ENCODE data around the gene NEURL4.

NEURL4 gene

DNA sequence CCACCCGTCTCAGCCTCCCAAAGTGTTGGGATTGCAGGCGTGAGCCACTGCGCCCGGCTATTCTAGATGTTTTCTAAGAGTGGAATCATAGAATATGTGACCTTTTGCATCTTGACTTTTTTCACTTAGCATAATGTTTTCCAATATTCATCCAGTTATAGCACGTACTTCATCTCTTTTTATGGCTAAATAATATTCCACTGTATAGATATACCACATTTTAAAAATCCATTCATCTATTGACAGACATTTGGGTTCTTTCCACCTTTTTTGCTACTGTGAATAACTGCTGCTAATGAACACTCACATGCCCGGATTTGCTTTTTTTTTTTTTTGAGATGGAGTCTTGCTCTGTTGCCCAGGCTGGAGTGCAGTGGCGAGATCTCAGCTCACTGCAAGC is 25.0 kb downstream of the NEURL4 start:
- no peak for DNase-seq (ENCODE audit: low spot score)

DNA sequence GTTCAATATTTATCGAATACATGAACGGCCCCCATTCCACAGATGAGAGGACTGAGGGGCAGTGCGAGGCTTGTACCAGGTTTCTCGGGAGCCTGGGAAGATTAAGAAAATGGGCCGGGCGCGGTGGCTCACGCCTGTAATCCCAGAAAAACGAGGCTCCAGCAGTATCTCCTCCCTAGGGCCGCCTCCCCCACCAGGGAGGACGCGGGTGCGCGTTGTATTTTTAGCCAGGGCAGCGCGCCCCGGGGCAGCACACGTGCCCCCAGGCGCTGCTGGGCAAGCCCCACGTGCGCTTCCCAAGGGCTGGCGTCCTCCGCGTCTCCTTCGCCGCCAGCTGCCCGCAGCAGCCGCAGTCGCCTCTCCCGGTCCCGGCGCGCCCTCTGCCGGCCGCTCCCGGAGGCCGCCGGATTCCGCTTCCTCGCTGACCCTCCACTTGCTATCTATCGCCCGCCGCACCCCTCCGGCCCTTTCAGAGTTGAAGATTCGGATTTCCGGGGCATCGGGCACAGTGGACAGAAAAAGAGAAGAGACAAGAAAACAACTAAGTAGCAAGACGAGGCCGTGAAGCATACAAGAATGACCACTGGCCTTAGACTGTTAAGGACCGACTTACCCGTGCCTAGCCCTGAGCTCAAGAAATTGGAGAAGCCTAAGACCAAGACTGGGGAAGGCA is 32.8 kb downstream of the NEURL4 start:
- DNase-seq (ENCODE audit: low spot score), result peak; percentile 93

DNA sequence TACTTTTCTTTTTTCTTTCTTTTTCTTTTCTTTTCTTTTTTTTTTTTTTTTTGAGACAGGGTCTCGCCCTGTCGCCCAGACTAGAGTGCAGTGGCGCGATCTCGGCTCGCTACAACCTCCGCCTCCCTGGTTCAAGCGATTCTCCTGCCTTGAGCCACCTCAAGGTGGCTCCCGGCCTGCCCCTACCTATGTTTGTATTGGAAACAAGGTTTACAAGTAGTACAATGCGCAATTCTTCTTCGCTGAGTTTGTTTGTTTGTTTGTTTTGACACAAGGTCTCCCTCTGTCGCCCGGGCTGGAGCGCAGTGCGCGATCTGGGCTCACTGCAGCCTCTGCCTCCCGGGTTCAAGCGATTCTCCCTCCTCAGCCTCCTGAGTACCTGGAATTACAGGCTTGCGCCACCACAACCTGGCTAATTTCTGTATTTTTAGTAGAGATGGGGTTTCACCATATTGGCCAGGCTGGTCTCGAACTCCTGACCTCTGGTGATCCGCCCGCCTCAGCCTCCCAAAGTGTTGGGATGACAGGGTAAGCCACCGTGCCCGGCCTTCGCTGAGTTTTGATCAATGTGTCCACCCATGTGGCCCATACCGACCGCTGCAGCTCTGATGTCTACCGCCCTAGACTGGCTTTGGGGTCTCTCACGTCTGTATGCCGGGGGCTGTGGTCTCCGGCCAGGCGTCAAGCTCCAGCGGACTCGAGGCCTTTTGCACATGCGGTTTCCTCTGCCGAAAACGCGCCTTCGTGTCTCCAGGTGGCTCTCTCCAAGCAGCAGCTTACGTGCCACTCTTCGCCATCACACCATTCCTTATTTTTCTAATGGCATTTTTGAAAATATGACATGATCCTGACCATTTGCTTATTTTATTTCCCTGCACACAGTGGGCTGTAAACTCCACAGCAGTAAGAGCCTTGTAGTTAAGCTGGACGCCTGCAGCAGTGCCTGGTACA is 33.6 kb downstream of the NEURL4 start:
- no peak for DNase-seq (ENCODE audit: low spot score)

DNA sequence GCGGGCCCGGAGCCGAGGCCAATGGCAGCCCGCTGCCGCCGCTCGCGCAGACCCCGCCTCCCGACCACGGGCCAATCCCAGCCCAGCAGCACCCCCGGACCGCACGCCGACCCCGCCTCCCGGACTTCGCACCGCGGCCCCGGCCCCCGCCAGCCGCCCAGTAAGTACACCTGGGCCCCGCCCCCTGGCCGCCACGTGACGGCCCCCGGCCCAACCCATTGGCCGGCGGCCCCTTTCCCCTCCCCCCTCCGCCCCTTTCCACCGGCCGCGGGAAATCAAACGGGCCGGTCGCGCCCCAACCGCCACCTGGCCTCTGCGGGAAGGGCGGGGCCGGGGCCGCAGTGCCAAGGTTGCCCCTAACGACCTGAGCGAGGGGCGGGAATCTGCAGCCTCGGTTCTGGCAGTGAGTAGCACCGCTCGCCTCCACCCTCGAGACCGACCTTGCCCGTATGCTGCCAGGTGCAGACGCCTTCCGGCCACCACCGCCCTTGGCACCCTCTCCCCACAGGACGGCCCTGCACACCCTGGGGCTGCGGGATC is 34.5 kb downstream of the NEURL4 start, which contains the start of gene YBX2:
YBX2 (minus strand) TSS at position 26 of the 540 bp plus-strand sequence. CDS start 139 bp downstream, outside the sequence.
- DNase-seq (ENCODE audit: low spot score), result peak; percentile 78

DNA sequence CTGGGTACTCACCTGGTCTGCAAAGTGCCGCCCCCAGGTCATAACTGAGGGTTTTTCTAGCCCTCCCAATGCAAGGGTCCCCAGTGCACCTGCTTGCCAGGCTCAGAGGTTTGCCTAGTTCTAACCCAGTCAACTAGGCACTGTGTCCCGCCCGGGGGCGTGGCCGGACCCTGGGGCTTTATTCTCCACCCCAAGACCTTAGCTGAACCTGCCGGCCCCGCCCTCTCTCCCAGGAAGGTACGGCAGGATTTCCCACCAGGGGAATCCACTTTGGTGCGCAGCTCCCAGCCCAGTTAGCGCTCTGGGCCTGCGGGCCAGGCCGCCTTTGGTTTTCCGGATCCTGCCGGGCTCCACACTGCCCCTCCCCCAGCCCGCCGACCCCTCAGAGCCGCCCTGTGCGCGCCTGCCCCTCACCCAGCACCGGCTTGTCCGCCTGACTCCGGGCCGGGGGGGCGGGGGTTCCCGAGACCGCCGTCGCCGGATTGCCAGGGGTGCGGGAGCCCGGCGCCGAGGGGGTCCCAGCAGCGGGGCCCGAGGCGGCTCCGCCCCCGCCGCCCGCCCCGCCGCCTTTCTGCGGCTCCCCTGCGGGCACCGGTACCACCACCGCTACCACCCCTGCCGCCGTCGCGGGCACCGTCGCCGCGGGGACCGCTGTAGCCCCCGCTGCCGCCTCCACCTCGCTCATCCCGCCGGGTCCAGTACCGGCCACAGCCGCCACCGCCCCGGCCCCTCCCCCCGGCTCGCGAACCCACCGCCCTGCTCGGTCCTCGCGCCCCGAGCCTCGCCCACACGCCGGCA is 35.1 kb downstream of the NEURL4 start:
- DNase-seq (ENCODE audit: low spot score), result no peak

DNA sequence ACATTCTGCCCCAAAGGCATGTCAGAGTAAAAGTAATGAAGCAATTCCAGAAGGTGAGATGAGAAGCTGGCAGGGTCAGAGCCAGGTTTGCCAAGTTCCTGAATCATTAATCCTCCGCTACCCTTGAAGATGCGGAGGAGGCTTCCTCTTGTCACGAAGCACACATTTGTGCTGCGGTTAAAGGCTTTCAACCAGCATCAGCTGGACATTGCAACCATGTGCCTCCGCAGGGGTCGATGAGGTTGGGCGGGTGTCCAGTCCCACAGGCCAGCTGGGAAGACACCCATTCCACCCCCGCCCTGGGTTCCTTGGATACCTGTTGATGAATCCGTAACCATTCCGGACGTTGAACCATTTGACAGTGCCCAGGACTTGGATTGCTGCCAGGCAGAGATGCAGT is 36.0 kb downstream of the NEURL4 start:
- DNase-seq (ENCODE audit: low spot score), result peak; percentile 6

DNA sequence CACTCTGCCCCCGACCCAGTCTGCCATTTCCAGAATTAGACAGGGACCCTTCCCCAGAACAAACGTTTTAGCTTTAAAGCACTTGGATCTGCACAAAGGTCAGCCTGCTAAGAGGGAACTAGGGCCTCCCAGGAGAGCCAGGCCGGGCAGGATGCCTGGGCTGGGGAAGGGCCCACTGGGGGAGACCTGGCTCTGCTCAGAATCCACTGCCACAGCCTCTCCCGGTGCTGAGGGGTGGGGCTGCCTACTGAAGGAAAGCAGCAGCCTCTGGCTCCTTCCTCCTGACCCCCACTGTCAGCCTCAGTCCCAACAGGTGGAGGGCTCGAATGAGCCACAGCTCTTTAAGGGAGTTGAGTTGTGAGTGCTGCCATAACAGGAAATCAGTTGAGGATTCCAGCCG is 36.4 kb downstream of the NEURL4 start:
- peak; percentile 14 for DNase-seq (ENCODE audit: low spot score)

DNA sequence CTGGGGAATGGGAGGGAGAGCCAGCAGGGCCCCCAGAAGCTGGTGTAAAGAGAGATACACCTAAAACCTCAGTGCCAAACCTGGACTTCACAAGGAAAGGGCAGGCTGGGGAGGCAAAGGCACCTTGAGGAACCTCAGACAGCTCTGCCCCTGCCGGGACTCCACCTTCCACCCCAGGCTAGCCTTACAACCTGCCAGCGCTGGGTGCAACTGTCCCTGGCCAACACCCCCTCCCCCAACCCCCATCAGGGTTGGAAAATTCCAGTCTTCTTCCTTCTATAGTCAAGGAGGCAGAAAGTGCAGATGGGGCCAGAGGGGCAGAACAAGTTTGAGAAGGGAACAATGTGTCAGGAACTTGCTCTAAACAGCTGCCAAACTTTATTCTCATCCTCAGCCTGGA is 36.9 kb downstream of the NEURL4 start:
- no peak for DNase-seq (ENCODE audit: low spot score)

DNA sequence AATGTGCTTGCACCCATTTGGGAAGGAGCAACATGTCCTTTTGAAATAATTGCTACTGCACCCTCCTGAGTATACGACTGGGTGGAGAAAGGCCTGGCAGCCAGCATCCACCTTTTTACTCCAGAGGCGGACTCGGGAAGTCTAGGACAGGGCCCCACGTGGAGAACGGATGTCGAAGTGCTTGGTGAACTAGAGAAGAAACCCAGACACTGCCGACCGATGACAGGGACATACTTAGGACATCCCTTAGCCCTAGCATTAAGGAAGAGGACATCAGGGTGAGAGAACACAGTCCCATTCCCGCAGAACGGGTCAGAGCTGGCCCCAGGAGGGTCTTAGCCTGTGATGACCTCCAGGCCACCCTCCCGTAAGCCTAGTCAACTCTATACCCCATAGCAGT is 38.5 kb downstream of the NEURL4 start:
- no peak for DNase-seq (ENCODE audit: low spot score)

DNA sequence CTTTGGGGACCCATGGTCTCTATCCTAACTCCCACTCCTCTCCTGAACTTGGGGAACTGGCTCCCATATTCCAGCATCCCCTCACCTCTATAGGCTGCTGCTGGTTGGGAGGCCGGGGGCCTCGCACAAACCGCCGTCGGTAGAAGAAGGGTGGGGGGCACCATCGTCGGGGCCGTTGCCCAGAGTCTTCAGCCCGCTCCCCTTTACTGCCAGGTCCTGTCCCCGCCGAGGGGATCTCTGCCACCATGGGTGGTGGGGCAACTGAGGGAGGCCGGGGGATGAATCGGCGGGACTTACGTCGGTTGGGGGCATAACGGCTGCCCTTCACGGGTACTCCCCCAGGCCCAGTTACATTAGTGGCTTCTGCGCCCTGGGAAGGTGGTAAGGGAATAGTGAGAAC is 39.0 kb downstream of the NEURL4 start:
- no peak for DNase-seq (ENCODE audit: low spot score)

DNA sequence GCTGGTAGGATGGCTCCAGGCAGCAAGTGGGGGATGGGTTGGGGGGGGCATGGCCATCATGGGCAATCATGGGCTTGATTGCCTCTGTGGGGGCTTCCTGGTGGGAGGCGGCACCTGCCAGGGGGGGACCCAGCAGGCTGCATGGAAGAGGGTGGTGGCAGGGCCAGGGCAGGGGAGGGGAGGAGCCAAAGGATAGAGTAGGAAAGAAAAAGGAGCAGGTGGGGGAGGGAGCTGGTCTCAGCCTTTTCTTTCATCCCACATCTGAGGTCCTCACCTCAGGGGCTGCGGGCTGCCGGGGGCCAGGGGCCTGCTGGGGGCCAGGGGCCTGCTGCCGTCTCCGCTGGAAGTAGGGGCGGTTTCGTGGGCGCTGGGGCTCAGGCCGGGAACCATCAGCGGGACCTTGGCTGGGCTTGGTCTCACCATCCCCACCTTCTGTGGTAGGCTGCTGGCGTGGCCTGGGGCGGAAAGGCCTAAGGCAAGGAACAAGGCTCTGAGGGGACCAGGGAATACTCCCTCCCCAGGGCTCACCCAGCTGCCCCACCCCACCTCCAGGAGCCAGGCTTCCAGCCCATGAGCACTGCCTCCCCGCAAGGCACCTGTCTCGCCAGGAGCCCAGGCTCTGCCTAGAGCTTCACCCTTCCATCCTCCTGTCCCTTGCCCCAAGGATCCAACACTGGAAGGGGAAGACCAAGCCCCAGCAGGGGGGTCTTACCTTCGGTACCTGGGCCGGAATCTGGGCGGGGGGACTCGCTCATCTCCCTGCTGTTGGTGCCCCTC is 39.7 kb downstream of the NEURL4 start:
- DNase-seq (ENCODE audit: low spot score), result no peak

DNA sequence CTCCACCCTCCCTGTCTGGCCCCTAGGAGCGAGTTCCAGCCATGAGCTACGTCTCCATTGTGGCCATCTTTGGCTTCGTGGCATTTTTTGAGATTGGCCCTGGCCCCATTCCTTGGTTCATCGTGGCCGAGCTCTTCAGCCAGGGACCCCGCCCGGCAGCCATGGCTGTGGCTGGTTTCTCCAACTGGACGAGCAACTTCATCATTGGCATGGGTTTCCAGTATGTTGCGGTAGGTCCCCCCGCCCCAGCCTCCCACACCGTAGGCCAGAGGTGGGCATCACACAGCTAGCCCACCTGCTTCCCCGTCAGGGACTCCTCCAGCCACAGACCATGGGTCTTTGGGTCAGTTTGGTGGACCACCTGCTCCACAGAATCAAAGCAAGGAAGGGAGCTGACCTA is 43.5 kb downstream of the NEURL4 start:
- peak; percentile 4 for DNase-seq (ENCODE audit: low spot score)

DNA sequence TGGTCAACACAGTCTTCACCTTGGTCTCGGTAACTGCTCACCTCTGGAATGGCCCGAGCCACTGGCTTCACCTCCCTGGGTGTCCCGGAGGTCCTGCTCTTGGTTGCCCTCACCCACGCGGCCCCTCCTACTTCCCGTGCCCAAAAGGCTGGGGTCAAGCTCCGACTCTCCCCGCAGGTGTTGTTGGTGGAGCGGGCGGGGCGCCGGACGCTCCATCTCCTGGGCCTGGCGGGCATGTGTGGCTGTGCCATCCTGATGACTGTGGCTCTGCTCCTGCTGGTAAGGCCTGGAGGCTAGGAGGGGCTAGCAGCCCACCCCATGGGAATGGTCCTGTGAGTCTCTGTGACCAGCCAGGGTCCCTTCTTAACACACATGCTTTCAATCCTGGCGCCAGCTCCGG is 44.2 kb downstream of the NEURL4 start:
- no peak for DNase-seq (ENCODE audit: low spot score)

DNA sequence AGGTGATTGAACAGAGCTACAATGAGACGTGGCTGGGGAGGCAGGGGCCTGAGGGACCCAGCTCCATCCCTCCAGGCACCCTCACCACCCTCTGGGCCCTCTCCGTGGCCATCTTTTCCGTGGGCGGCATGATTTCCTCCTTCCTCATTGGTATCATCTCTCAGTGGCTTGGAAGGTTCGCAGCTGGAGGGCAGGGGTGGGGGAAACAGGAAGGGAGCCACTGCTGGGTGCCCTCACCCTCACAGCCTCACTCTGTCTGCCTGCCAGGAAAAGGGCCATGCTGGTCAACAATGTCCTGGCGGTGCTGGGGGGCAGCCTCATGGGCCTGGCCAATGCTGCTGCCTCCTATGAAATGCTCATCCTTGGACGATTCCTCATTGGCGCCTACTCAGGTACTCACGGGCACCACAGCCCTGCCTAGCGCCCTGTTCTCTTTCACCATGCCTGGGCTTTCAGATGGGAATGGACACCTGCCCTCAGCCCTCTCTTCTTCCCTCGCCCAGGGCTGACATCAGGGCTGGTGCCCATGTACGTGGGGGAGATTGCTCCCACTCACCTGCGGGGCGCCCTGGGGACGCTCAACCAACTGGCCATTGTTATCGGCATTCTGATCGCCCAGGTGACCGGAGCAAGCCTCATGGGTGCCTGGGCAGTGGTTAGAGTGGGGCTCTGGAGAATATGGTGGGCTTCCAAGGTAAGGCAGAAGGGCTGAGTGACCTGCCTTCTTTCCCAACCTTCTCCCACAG is 45.5 kb downstream of the NEURL4 start:
- no peak for DNase-seq (ENCODE audit: low spot score)

DNA sequence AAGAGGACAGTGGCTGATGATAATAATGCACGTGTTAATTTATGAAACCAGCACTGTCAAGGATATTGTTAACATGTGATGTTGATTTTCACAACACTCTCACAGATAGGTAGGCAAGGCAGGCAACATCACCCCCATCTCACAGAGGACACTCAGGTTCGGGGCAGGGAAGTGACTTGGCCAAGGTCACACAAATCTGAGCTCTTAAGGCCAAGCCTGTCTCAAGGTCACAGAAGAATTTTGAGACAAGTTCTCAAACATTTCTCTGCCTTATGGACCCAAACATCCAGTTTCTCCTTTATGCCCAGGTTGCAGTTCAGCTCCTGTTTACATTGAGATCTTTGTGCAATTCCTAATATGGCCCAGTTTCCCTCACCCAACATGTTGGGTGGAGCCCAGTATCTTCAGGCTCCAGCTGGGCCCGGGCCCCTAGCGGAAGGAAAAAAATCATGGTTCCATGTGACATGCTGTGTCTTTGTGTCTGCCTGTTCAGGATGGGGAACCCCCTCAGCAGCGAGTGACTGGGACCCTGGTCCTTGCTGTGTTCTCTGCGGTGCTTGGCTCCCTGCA is 46.3 kb downstream of the NEURL4 start:
- no peak for DNase-seq (ENCODE audit: low spot score)

DNA sequence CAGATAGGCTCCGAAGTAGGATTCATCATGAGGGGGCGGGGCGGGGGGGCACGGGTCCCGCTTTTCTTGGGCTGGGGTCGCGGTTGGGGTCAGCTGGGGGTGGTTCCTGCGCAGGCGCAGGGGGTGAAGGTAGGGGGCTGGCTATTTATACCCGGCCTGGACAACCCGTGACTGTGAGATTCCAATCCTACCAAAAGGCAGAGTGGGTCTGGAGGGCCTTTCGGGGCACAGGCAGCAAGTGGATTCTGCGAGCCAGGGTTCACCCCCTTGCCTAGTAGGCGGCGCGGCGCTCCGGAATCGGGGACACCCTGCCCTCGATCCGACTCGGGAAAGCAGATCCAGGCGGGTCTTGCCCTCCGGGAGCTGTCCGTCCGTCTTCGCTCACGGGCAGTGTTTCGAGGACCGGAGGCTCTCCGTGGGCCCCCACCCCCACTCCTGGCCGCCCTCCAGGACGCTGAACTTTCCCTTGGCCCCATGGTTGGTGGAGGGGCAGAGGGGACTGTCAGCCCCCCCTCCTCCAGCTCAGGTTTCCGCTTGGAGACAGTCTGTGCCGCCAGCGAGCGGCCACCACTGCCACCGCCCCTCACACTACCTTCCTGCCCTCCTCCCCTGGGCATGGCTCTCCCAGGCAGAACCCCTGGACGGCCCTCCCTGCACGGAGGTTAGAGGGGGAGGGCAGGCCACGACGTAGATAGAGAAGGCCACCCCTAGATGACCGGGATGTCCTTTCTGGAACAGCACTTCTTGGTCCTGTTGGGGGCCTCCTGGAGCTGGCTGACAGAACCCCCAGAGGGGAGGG is 47.0 kb downstream of the NEURL4 start:
- DNase-seq (ENCODE audit: low spot score), result no peak

DNA sequence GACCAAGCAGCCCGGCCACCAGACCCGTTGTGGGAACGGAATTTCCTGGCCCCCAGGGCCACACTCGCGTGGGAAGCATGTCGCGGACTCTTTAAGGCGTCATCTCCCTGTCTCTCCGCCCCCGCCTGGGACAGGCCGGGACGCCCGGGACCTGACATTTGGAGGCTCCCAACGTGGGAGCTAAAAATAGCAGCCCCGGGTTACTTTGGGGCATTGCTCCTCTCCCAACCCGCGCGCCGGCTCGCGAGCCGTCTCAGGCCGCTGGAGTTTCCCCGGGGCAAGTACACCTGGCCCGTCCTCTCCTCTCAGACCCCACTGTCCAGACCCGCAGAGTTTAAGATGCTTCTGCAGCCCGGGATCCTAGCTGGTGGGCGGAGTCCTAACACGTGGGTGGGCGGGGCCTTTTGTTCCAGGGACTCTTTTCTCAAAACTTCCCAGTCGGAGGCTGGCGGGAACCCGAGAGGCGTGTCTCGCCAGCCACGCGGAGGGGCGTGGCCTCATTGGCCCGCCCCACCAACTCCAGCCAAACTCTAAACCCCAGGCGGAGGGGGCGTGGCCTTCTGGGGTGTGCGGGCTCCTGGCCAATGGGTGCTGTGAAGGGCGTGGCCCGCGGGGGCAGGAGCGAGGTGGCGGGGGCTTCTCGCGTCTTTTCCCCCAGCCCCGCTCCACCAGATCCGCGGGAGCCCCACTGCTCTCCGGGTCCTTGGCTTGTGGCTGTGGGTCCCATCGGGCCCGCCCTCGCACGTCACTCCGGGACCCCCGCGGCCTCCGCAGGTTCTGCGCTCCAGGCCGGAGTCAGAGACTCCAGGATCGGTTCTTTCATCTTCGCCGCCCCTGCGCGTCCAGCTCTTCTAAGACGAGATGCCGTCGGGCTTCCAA is 47.8 kb downstream of the NEURL4 start, which contains the start of gene SLC2A4:
SLC2A4 (plus strand) TSS at position 645 of the 879 bp plus-strand sequence; CDS start at position 862, 217 bp downstream.
- peak; percentile 99 for DNase-seq (ENCODE audit: low spot score)

DNA sequence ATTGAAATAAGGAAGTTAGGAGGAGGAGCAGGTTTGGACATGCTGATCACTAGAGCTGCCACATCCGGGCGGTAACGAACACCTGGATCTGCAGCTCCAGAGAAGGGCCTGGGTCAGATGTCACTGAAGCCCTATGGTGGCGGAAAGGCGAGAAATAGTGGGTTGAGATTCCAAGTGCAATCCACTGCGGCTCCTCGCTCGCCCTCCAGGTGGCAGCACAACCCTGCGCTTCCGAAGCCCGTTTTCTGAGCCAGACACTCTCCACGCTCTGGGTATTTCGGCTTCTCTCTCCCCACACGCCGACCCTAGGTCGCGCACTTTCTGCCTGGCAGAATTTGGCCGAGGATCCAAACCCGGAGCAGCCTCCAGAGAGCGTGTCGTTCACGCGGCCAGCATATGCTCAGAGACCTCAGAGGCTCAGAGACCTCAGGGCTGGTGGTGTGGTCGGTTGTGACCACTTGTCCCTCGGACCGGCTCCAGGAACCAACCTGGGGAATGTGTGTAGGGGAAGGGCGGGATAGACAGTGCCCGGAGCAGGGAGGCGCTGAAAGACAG is 48.5 kb downstream of the NEURL4 start:
- peak; percentile 88 for DNase-seq (ENCODE audit: low spot score)

Measured in AG08396 (cell line).